Measurements from ENCODE around the gene RALGPS1.

DNA sequence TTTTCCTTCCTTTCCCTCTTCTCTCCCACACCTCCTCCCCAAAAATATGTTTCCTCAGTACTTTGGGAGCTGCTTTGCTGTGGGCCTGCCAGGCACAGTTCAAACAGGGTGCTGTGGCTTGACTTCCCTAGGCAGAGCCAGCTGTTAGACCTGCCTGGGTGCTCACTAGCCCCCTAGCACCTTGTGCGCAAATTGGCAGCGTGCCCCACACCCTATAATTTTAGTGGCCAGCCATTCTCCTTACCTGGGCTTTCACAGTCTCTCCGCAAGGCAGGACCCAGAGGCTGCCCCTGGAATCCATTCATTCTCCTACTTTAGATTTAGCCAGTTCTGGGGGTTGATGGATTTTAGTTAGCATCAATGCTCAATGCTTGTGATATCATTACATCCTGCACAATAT is 135.6 kb downstream of the RALGPS1 start:
- TF ChIP-seq ZNF384 (IDR thresholded peaks at IDR 0.05) (no peak), SUZ12 (IDR thresholded peaks at IDR 0.05) (no peak), SP1 (IDR thresholded peaks at IDR 0.05) (no peak), FOXK2 (IDR thresholded peaks at IDR 0.05) (no peak), NFRKB (IDR thresholded peaks at IDR 0.05) (no peak), HDGF (IDR thresholded peaks at IDR 0.05; ENCODE audit: borderline replicate concordance) (no peak), ELF4 (IDR thresholded peaks at IDR 0.05) (no peak), BHLHE40 (IDR thresholded peaks at IDR 0.05; ENCODE audit: borderline replicate concordance) (no peak), L3MBTL2 (conservative IDR thresholded peaks at IDR 0.05) (no peak), ARNT (IDR thresholded peaks at IDR 0.05) (no peak), TARDBP (IDR thresholded peaks at IDR 0.05) (no peak), LEF1 (IDR thresholded peaks at IDR 0.05; ENCODE audit: borderline replicate concordance) (no peak)
- TF ChIP-seq, protein P1, sequence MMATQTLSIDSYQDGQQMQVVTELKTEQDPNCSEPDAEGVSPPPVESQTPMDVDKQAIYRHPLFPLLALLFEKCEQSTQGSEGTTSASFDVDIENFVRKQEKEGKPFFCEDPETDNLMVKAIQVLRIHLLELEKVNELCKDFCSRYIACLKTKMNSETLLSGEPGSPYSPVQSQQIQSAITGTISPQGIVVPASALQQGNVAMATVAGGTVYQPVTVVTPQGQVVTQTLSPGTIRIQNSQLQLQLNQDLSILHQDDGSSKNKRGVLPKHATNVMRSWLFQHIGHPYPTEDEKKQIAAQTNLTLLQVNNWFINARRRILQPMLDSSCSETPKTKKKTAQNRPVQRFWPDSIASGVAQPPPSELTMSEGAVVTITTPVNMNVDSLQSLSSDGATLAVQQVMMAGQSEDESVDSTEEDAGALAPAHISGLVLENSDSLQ (IDR thresholded peaks at IDR 0.05) = no peak

All from HEK293T (cell line).